ENCODE measurements around the gene CAP1. TPM values are rescaled to one million over a fixed set of nuclear protein-coding genes. Genes with fewer than 3 reads are reported as not detected.

Gene CAP1
- total RNA-seq, 1 experiment from 2014 or later = 354 TPM

DNA sequence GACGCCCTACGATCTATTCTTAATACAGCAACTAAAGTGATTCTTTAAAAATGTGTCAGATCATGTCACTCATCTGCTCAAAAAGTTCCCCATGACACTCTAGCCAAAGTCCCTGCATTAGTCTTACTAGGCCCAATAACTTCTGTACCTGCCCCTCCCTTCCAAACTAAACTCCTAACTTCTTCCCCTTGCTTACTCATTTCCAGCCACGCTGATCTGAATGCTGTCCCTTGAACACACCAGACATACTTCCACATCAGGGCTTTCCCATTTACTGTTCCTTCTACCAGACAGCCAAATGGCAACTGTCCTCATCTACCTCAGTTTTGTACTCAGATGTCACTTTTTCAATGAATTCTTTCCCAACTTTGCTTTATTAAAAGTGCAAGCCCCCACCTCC lies 55.3 kb downstream of the CAP1 start:
- CTCF ChIA-PET = interaction anchor here (0.6 kb wide), 1 partner anchor 876 kb away, joined by 5 read pairs; no protein-coding TSS in a partner anchor
- peak overlapping the region; percentile 92 for H3K4me3 ChIP-seq

DNA sequence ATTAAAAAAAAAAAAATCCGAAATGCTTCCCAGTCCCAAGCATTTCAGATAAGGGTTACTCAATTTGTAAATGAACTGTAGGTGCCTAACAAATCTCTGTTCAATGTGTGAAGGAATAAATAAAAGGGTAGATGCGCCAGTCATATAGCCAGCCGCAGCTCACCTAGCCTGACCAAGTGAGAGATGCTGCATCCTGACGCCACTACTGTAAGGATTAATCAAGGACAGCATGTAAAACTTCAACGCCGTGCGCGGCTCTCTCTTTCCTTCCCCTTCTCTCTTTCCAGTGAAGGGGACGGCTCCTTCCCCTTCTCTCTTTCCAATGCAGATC lies 56.1 kb downstream of the CAP1 start:
- H3K27me3 ChIP-seq (ENCODE audit: insufficient read depth, low read depth) = no peaks in the 10 kb centered on the region
- H3K9me2 ChIP-seq (ENCODE audit: insufficient read depth) = no peaks in the 10 kb centered on the region
- TF ChIP-seq EZH2 (IDR thresholded peaks at IDR 0.05; ENCODE audit: low read depth) = no peak
- TF ChIP-seq, protein P1, sequence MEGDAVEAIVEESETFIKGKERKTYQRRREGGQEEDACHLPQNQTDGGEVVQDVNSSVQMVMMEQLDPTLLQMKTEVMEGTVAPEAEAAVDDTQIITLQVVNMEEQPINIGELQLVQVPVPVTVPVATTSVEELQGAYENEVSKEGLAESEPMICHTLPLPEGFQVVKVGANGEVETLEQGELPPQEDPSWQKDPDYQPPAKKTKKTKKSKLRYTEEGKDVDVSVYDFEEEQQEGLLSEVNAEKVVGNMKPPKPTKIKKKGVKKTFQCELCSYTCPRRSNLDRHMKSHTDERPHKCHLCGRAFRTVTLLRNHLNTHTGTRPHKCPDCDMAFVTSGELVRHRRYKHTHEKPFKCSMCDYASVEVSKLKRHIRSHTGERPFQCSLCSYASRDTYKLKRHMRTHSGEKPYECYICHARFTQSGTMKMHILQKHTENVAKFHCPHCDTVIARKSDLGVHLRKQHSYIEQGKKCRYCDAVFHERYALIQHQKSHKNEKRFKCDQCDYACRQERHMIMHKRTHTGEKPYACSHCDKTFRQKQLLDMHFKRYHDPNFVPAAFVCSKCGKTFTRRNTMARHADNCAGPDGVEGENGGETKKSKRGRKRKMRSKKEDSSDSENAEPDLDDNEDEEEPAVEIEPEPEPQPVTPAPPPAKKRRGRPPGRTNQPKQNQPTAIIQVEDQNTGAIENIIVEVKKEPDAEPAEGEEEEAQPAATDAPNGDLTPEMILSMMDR (conservative IDR thresholded peaks at IDR 0.05) = no peak
- peaks cover 45% of the 10 kb centered on the region for H3K4me1 ChIP-seq (replicated peaks; ENCODE audit: insufficient read depth)
- ChIA-PET CTCF (interaction anchor here (0.6 to 2.2 kb wide), 2 partner anchors 46 to 877 kb away, joined by 5 to 9 read pairs; no protein-coding TSS in a partner anchor), POLR2A (ENCODE audit: unreplicated experiment) (interaction anchor here (0.7 to 1.0 kb wide), 2 partner anchors 44 to 66 kb away, joined by 4 to 6 read pairs; no protein-coding TSS in a partner anchor)
- no peaks in the 10 kb centered on the region for H4K20me1 ChIP-seq (ENCODE audit: insufficient read depth)
- peak overlapping the region; percentile 92 for H3K4me3 ChIP-seq
- H3K36me3 ChIP-seq (ENCODE audit: low read depth) = peaks cover 13% of the 10 kb centered on the region
- intact Hi-C loops (cut with micrococcal nuclease; ENCODE audit: unreplicated experiment) = no loop called here
- H3K79me2 ChIP-seq (ENCODE audit: low read depth) = peaks cover 57% of the 10 kb centered on the region
- H3F3A ChIP-seq (ENCODE audit: insufficient read depth, low read depth) = peaks cover 17% of the 10 kb centered on the region
- H3K9me3 ChIP-seq (ENCODE audit: insufficient read depth, low read depth) = no peaks in the 10 kb centered on the region
- BruUV-seq (replicated peaks) = TSS peak; percentile 76
- peak overlapping the region; percentile 88 for H3K4me2 ChIP-seq
- DNase-seq = no peak
- H2AFZ ChIP-seq = peak overlapping the region; percentile 96
- H3K27ac ChIP-seq = peak overlapping the region; percentile 40; the same call in 1 of the 2 replicates

More for the DNA sequence above, 55.3 kb downstream of the CAP1 start:
- Histone ChIP-seq H3K27ac (no peak overlapping the region), H3K9me2 (ENCODE audit: insufficient read depth) (no peaks in the 10 kb centered on the region), H4K20me1 (ENCODE audit: insufficient read depth) (no peaks in the 10 kb centered on the region), H3K27me3 (ENCODE audit: insufficient read depth, low read depth) (no peaks in the 10 kb centered on the region), H3K36me3 (ENCODE audit: low read depth) (peaks cover 21% of the 10 kb centered on the region), H3K4me2 (peak overlapping the region; percentile 88), H2AFZ (no peak overlapping the region), H3K4me1 (replicated peaks; ENCODE audit: insufficient read depth) (peaks cover 49% of the 10 kb centered on the region), H3K79me2 (ENCODE audit: low read depth) (peaks cover 65% of the 10 kb centered on the region), H3K9me3 (ENCODE audit: insufficient read depth, low read depth) (no peaks in the 10 kb centered on the region), H3F3A (ENCODE audit: insufficient read depth, low read depth) (peaks cover 22% of the 10 kb centered on the region)
- no peak for DNase-seq
- intact Hi-C loops (cut with micrococcal nuclease; ENCODE audit: unreplicated experiment) = no loop called here
- POLR2A ChIA-PET (ENCODE audit: unreplicated experiment) = interaction anchor here (0.7 kb wide), 1 partner anchor 67 kb away, joined by 4 read pairs; no protein-coding TSS in a partner anchor
- TF ChIP-seq, protein P1 (conservative IDR thresholded peaks at IDR 0.05) = no peak
- no peak for TF ChIP-seq EZH2 (IDR thresholded peaks at IDR 0.05; ENCODE audit: low read depth)
- no TSS peak for BruUV-seq (replicated peaks)

DNA sequence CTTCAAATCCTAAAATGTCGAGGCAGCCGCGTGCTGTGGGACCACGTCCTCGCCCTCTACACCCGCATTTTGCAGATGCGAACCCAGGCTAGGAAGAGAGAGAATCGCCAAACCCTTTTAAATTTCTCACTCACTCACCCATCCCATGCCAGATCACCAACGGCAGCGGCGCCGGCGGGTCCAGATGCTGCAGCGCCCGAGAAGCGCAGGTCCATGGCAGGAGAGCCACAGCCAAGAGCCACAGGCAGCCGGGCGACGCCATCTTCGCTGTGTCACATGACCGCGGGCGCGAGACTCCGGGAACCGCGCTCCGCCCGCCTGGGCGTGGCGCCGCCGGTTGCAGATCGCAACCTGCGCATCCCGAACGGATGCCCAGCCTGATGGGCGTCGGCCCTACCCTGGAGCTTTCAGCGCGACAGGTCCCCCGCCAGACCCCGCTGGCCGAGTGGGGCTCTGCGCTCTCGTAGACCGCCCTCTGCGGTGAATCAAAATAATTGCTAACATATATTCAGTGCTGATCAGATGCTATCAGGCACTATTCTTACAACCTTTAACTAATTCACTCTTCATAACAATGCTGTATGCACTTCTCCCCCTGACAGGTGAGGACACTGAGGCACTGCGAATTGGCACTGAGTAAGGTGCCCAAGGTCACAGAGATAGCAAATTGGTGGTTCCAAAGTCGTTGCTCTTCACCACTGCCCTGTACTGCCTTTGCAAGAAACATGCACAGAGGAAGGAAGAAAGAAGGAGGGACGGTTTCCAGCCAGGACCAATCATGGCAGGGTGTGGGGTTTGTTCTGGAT lies 56.7 kb downstream of the CAP1 start, which contains the start of gene PPT1:
Gene PPT1, minus strand, starts transcription at position 276 of the 806 bp plus-strand sequence. Its CDS starts 14 bp downstream, at position 262.
- Histone ChIP-seq H3K4me2 (peak within 1 kb of the TSS; percentile 88), H2AFZ (peak within 1 kb of the TSS; percentile 96), H3K79me2 (ENCODE audit: low read depth) (peaks cover 52% of the 10 kb centered on the region), H3K27me3 (ENCODE audit: insufficient read depth, low read depth) (no peaks in the 10 kb centered on the region), H3K36me3 (ENCODE audit: low read depth) (peaks cover 7% of the 10 kb centered on the region), H3K4me1 (replicated peaks; ENCODE audit: insufficient read depth) (peaks cover 47% of the 10 kb centered on the region), H3K9me3 (ENCODE audit: insufficient read depth, low read depth) (no peaks in the 10 kb centered on the region), H3K4me3 (peak within 1 kb of the TSS; percentile 92), H3F3A (ENCODE audit: insufficient read depth, low read depth) (peaks cover 17% of the 10 kb centered on the region), H4K20me1 (ENCODE audit: insufficient read depth) (no peaks in the 10 kb centered on the region), H3K27ac (peak within 1 kb of the TSS; percentile 40; the same call in 1 of the 2 replicates), H3K9me2 (ENCODE audit: insufficient read depth) (no peaks in the 10 kb centered on the region)
- DNase-seq = peak; percentile 66 to 80
- ChIA-PET CTCF (interaction anchor here (1.2 to 2.2 kb wide), 2 partner anchors 46 to 242 kb away, joined by 5 to 9 read pairs; no protein-coding TSS in a partner anchor), POLR2A (ENCODE audit: unreplicated experiment) (interaction anchor here (0.6 to 1.1 kb wide), 3 partner anchors 11 to 57 kb away, joined by 6 to 13 read pairs (median 6); partner anchors contain the start of gene CAP1)
- intact Hi-C loops (cut with micrococcal nuclease; ENCODE audit: unreplicated experiment) = loop anchor here (1.0 kb wide), 1 partner anchor 43 kb away; no protein-coding TSS in a partner anchor
- TF ChIP-seq EZH2 (IDR thresholded peaks at IDR 0.05; ENCODE audit: low read depth) = no peak
- TF ChIP-seq, protein P1 (conservative IDR thresholded peaks at IDR 0.05) = no peak
- BruUV-seq (replicated peaks) = no TSS peak
